ENCODE data around the gene TPGS1.

TPGS1 gene

GRCh38 chr19:556611-557382 is 49.5 kb downstream of the TPGS1 start:
- ATAC-seq (ENCODE audit: low read depth), result no peak
- H3K27ac ChIP-seq (ENCODE audit: poor library complexity, severe bottlenecking), result no peak overlapping the region

GRCh38 chr19:558770-559439 is 51.6 kb downstream of the TPGS1 start:
- Histone ChIP-seq H3K27me3 (ENCODE audit: insufficient read depth, poor library complexity, severe bottlenecking) (no peaks in the 10 kb centered on the region), H3K9me3 (ENCODE audit: severe bottlenecking) (no peaks in the 10 kb centered on the region), H3K4me1 (ENCODE audit: insufficient read depth, poor library complexity, severe bottlenecking) (no peaks in the 10 kb centered on the region), H3K36me3 (ENCODE audit: low read depth) (no peaks in the 10 kb centered on the region), H3K27ac (ENCODE audit: poor library complexity, severe bottlenecking) (no peak overlapping the region), H3K4me3 (ENCODE audit: severe bottlenecking) (no peak overlapping the region)
- no peak for DNase-seq (ENCODE audit: low spot score)
- ATAC-seq (ENCODE audit: low read depth), result no peak
- no peak for TF ChIP-seq CTCF (IDR thresholded peaks at IDR 0.05; ENCODE audit: poor library complexity, severe bottlenecking)

More at GRCh38 chr19:556611-557382, 49.5 kb downstream of the TPGS1 start:
- Histone ChIP-seq H3K27me3 (ENCODE audit: insufficient read depth, poor library complexity, severe bottlenecking) (no peaks in the 10 kb centered on the region), H3K36me3 (ENCODE audit: low read depth) (no peaks in the 10 kb centered on the region), H3K4me3 (ENCODE audit: severe bottlenecking) (no peak overlapping the region), H3K4me1 (ENCODE audit: insufficient read depth, poor library complexity, severe bottlenecking) (no peaks in the 10 kb centered on the region), H3K9me3 (ENCODE audit: severe bottlenecking) (no peaks in the 10 kb centered on the region)
- DNase-seq (ENCODE audit: low spot score), result no peak
- TF ChIP-seq CTCF (IDR thresholded peaks at IDR 0.05; ENCODE audit: poor library complexity, severe bottlenecking), result no peak

GRCh38 chr19:560121-560520 is 52.8 kb downstream of the TPGS1 start:
- no peak for ATAC-seq (ENCODE audit: low read depth)
- H3K27ac ChIP-seq (ENCODE audit: poor library complexity, severe bottlenecking), result no peak overlapping the region
- no peak for TF ChIP-seq CTCF (IDR thresholded peaks at IDR 0.05; ENCODE audit: poor library complexity, severe bottlenecking)
- H3K27me3 ChIP-seq (ENCODE audit: insufficient read depth, poor library complexity, severe bottlenecking), result no peaks in the 10 kb centered on the region
- no peak overlapping the region for H3K4me3 ChIP-seq (ENCODE audit: severe bottlenecking)
- H3K36me3 ChIP-seq (ENCODE audit: low read depth), result no peaks in the 10 kb centered on the region
- H3K4me1 ChIP-seq (ENCODE audit: insufficient read depth, poor library complexity, severe bottlenecking), result no peaks in the 10 kb centered on the region
- no peaks in the 10 kb centered on the region for H3K9me3 ChIP-seq (ENCODE audit: severe bottlenecking)
- no peak for DNase-seq (ENCODE audit: low spot score)

- Histone ChIP-seq H3K4me3 (ENCODE audit: severe bottlenecking) (no peak overlapping the region), H3K36me3 (ENCODE audit: low read depth) (no peaks in the 10 kb centered on the region), H3K4me1 (ENCODE audit: insufficient read depth, poor library complexity, severe bottlenecking) (no peaks in the 10 kb centered on the region), H3K9me3 (ENCODE audit: severe bottlenecking) (no peaks in the 10 kb centered on the region), H3K27ac (ENCODE audit: poor library complexity, severe bottlenecking) (no peak overlapping the region), H3K27me3 (ENCODE audit: insufficient read depth, poor library complexity, severe bottlenecking) (no peaks in the 10 kb centered on the region)
- no peak for TF ChIP-seq CTCF (IDR thresholded peaks at IDR 0.05; ENCODE audit: poor library complexity, severe bottlenecking)
- DNase-seq (ENCODE audit: low spot score) (no peak), ATAC-seq (ENCODE audit: low read depth) (no peak)
Measured at GRCh38 chr19:566403-566802, 59.1 kb downstream of the TPGS1 start.

- DNase-seq (ENCODE audit: low spot score), result no peak
- Histone ChIP-seq H3K27me3 (ENCODE audit: insufficient read depth, poor library complexity, severe bottlenecking) (no peaks in the 10 kb centered on the region), H3K4me3 (ENCODE audit: severe bottlenecking) (no peak overlapping the region), H3K9me3 (ENCODE audit: severe bottlenecking) (no peaks in the 10 kb centered on the region), H3K36me3 (ENCODE audit: low read depth) (no peaks in the 10 kb centered on the region), H3K4me1 (ENCODE audit: insufficient read depth, poor library complexity, severe bottlenecking) (no peaks in the 10 kb centered on the region), H3K27ac (ENCODE audit: poor library complexity, severe bottlenecking) (no peak overlapping the region)
- ATAC-seq (ENCODE audit: low read depth), result no peak
- no peak for TF ChIP-seq CTCF (IDR thresholded peaks at IDR 0.05; ENCODE audit: poor library complexity, severe bottlenecking)
Measured at GRCh38 chr19:566844-567243, 59.5 kb downstream of the TPGS1 start.

Data from RWPE2 (cell line).